GM21447 (cell line): ENCODE measurements around the gene UBE2Q2.
"Not testable (repeated sequence)": the region's sequence is repeated elsewhere in the genome, so short reads cannot be mapped to it uniquely, and the experiment has no call there.

Source experiments
- ATAC-seq: cut with Tn5 transposase; IDR thresholded peaks from one replicate; pipeline ENCODE4 v1.9.1; 2021; ENCODE audit not compliant: unreplicated experiment

The UBE2Q2 gene

GRCh38 chr15:75842722-75843677 is at the start of gene UBE2Q2:
Gene UBE2Q2 (plus strand): TSS chr15:75843447. CDS start chr15:75843667, 220 bp downstream.
- peak; percentile 41 for ATAC-seq

- no peak for ATAC-seq
These were observed 46.9 kb upstream of the UBE2Q2 start for GRCh38 chr15:75796321-75796720.

GRCh38 chr15:75797146-75797545 is 46.1 kb upstream of the UBE2Q2 start:
- not testable (repeated sequence) for ATAC-seq

GRCh38 chr15:75799190-75799589 is 44.1 kb upstream of the UBE2Q2 start:
- ATAC-seq = no peak

DNA sequence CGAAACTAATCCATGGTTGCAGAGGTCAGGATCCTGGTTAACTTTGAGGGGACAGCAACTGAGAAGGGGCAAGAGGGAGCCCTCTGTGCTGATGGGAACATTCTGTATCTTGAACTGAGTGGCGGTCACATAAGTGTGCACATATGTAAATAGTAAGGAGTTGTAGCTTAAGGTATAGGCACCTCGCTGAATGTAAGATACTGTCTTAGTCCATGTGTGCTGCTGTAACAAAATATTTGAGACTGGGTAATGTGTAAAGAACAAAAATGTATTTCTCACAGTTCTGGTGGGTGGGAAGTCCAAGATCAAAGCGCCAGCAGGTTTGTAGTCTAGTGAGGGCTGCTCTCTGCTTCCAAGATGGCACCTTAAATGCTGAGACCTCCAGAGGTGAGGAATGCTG is 42.8 kb upstream of the UBE2Q2 start:
- ATAC-seq = not testable (repeated sequence)

DNA sequence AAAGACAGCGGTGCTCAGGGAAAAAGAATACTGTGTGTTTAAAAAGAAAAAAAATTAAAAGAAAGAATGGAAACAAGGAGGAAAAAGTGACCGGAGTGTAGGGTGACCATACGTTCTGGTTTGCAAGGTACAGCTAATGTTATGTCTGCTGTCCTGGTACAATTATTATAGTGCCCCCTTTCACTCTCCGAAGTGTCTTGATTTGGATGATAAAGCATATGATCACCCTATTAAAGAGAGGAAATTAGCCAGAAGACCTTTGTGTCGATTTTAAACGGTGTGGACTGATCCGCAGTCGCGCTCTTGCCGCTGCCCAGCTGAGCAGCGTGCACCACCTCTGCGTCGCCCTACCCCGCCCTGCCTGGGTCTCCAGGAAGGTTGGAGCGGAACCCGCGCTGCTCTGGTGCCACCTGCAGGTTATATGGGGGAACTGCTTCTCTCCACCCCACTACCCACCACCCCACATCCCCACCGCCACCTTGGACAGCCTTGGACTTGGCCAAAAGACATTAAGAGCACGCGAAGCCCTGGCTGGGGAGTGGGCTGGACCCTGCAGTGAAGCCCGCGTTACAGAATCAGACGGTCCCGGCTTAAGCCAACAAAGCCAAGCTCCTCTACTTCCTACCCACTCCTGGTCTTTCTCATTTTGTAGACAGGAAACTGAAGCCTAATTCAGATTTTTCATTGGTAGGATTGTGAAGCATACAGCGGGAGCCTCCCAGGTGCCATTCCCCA is 41.2 kb upstream of the UBE2Q2 start:
- ATAC-seq = no peak

DNA sequence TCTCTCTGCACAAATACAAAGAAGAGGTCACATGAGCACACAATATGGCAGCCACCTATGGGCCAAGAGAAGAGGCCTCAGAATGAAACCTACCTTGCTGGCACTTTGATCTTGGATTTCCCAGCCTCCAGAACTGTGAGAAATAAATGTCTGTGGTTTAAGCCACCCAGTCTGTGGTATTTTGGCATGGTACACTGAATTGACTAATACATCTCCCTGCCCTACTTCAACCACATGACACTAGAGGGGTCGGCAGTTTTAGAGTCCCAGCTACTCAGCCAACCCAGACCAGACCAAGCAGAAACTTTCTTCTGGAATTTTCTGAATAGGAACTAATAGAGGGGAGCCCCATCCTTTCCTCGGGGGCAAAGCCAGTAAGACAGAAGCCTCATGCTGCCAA is 35.8 kb upstream of the UBE2Q2 start:
- ATAC-seq = not testable (repeated sequence)

DNA sequence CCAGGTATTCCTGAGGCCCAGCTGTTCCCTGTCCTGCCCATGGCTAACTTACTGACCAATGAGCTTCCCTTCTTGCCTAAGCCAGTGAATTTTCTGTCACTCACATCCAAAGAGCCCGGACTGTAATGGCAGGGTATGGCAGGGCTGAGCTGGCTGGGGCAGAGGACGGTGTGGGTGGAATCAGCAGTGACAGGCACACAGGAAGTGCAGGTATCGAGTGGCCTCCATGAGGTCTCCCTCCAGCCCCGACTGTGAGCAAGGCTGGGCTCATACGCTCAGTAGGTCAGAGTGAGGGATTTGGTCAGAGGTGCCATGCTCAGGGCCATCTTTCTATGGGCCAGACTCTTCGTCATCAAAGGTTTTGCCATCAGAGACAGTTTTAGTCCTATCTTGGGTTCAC is 35.2 kb upstream of the UBE2Q2 start:
- ATAC-seq = not testable (repeated sequence)

DNA sequence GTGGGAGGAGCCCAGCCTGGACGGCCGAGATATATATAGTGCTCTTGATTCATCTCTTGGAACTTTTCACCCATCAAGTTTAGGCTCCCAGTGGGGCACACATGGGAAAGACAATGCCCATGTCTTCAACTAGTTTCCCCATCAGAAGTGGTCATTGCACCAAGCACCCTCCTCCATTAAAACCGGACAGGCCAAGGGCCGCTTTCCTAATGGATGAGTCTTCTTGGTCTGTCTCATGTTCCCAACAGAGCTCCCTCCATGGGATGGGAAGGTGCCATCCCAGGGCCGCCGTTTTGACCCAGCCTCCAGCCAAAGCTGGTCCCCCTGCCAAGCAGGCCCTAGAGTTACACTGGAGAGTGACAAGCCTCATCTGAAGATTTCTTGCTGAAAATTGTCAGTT is 34.7 kb upstream of the UBE2Q2 start:
- no peak for ATAC-seq

DNA sequence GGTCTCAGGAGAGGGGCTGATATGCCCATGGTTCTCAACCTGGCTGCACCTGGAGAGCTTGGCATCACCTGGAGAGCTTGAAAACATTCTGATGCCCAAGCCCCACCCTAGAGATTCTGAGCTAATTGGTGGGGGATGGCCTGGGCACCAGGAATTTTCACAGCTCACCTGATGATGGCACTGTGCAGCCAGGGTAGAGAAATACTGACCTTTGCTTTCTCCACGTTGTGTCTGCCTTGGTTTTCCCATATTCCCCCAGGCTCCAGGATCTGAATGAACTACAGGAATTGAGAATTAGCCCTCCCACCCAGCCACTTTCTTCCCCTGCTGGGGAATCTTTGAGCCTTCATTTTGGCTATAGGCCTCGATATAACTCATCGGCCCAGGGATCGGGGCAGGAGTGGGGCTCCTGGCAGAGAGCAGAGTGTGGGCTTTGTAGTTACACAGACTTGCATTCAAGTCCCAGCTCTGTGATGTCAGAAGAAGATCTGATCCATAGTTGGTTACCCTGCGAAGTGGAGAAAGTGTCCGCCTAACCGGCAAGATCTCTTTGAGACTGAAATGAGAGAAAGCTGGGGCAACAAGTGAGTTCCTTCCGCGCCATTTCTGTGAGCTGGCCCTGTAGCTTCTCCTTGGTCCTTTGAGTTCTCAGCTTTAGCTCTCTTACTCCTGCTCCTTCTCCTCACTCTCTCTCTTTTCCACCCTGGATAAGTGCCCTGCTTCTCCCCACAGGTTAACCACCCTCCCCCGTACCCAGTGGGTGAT is 33.1 kb upstream of the UBE2Q2 start:
- no peak for ATAC-seq

- no peak for ATAC-seq
These were observed 32.3 kb upstream of the UBE2Q2 start for GRCh38 chr15:75810874-75811498.

- ATAC-seq = no peak
These were observed 31.6 kb upstream of the UBE2Q2 start for GRCh38 chr15:75811626-75812025.

GRCh38 chr15:75814794-75815193 is 28.5 kb upstream of the UBE2Q2 start:
- ATAC-seq = no peak

DNA sequence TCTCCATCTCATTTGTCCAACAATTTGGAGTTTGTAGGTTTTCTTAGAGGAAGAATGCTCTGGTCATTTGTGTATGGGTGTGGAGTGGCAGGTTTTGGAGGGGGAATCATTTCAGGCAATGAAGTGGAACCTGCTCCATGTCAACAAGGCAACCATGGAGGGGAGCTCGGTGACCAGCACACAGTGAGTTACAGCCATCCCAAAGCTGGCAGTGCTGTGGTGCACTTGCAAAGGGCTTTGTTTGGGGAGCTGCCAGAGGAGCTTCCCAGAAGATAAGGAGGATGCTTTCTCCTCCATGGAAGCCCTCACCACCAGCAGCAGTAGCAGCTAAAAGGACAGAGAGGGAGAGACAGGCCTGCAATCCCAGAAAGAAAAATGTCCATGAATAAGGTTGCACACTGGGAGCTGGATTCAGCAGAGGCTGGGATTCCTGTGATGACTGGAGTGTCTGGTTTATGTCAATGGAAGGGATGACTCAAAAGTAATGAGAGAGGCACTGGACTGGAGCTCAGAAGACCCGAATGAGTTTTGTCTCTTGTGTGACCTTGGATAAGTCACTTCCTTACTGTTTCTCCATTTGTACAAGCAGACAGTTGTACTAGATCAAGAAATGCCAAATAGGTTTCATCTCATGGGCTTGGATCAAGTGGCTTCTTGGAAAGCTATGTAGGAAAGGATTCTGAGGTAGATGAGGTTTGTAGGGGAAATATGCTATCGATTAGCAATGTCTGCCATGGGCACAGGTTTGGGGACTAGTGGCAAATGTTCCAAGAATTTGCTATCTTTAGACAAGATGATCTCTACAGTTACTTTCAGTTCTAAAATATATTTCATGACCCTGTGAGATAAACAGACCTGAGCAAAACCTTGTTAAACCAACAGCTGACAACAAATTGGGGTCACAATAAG is 27.2 kb upstream of the UBE2Q2 start:
- no peak for ATAC-seq

DNA sequence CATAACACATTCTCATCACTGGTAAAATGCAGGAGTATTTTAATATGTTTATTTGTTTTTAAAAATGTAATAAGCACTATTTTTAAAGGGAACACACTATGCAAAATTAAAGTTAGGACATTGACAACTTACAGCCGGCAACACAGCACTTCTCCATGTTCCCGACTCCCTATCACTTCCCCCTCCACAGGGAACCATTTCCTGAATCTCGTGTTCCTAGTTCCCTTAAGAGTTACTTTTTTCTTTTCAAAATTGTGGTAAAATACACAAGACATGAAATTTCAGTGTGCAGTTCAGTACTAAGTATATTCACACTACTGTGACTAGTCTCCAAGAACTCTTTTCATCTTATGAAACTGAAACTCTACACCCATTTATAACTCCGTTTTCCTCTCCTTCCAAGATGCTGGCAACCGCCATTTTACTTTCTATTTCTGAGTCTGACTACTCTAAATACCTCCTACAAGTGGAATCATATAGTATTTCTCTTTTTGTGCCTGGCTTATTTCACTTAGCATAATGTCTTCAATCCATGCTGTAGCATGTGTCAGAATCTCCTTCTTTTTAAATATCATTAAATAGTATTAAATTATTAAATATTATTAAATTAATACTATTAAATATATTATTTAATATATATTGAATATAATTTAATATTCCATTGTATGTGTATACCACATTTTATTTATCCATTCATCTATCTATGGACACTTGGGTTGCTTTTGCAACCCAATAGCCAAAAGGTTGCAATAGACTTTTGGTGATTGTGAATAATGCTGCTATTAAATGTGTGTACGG is 25.9 kb upstream of the UBE2Q2 start:
- no peak for ATAC-seq

DNA sequence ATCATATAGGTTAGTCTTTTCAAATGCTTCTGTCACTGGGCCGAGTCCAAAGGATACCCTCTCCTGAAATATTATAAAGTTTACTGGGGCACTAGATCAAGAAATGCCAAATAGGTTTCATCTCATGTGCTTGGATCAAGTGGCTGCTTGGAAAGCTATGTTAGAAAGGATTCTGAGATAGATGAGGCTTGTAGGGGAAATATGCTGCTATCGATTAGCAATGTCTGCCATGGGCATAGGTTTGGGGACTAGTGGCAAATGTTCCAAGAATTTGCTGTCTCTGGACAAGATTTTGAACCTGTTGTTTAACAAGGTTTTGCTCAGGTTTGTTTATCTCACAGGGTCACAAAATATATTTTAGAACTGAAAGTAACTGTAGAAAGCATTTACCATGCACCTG is 23.0 kb upstream of the UBE2Q2 start:
- ATAC-seq = no peak

GRCh38 chr15:75821786-75822345 is 21.4 kb upstream of the UBE2Q2 start:
- no peak for ATAC-seq

GRCh38 chr15:75822685-75823278 is 20.5 kb upstream of the UBE2Q2 start:
- no peak for ATAC-seq
